DND-41 (cell line): Measurements from ENCODE around the gene NEU1.

Source experiments
- ATAC-seq: fragments of 200-7000 bp; cut with Tn5 transposase; 3 replicates; pipeline ENCODE4 v1.9.1; 2021; ENCODE audit warnings: low read depth; ENCODE audit not compliant: insufficient read depth
- DNase-seq: peaks from one replicate; pipeline ENCODE4 v3.0.0-alpha.2; 2020
- H2AFZ ChIP-seq: 2 replicates; pipeline ENCODE4 v1.6.0; 2012; ENCODE audit warnings: low read depth, low read length
- H3K27ac ChIP-seq: 2 replicates; pipeline ENCODE4 v1.5.1; 2012; ENCODE audit warnings: low read length, inconsistent platforms
- H3K27me3 ChIP-seq: fragments of 200-600 bp; sonication (generic); 2 replicates; pipeline ENCODE4 v1.6.0; 2012; ENCODE audit warnings: low read length, mild to moderate bottlenecking, inconsistent platforms; ENCODE audit not compliant: insufficient read depth, poor library complexity
- H3K36me3 ChIP-seq: 2 replicates; pipeline ENCODE4 v1.5.1; 2012; ENCODE audit warnings: low read length, inconsistent platforms; ENCODE audit not compliant: insufficient read depth
- H3K4me1 ChIP-seq: 2 replicates; pipeline ENCODE4 v1.5.1; 2012; ENCODE audit warnings: mild to moderate bottlenecking, low read length; ENCODE audit not compliant: insufficient read depth
- H3K4me2 ChIP-seq: 2 replicates; pipeline ENCODE4 v1.6.0; 2012; ENCODE audit warnings: mild to moderate bottlenecking, moderate library complexity, low read length, inconsistent platforms; ENCODE audit not compliant: insufficient read depth
- H3K4me3 ChIP-seq, 2 experiments: fragments of 200-600 bp in 1 of 2; shearing (Covaris generic) in 1 of 2; 2 replicates each; pipeline ENCODE4 v1.5.1; 2012 to 2016; ENCODE audit warnings: inconsistent platforms in 2 of 2, low read length in 2 of 2, mild to moderate bottlenecking in 2 of 2, low read depth in 1 of 2, moderate library complexity in 1 of 2
- H3K79me2 ChIP-seq: 2 replicates; pipeline ENCODE4 v1.6.0; 2012; ENCODE audit warnings: low read length, inconsistent platforms; ENCODE audit not compliant: insufficient read depth
- H3K9ac ChIP-seq: 2 replicates; pipeline ENCODE4 v1.6.0; 2012; ENCODE audit warnings: low read depth, mild to moderate bottlenecking, inconsistent platforms, low read length, moderate library complexity
- H3K9me3 ChIP-seq: 2 replicates; pipeline ENCODE4 v1.5.1; 2012; ENCODE audit warnings: low read length, moderate library complexity, mild to moderate bottlenecking, inconsistent platforms; ENCODE audit not compliant: insufficient read depth, severe bottlenecking
- H4K20me1 ChIP-seq: 2 replicates; pipeline ENCODE4 v1.6.0; 2012; ENCODE audit warnings: low read length; ENCODE audit not compliant: insufficient read depth
- EZH2 ChIP-seq: IDR thresholded peaks from 3 replicates; pipeline ENCODE4 v1.6.1; 2012; ENCODE audit warnings: borderline replicate concordance, low read depth, mild to moderate bottlenecking, moderate library complexity, low read length, inconsistent platforms; ENCODE audit not compliant: severe bottlenecking
- TF ChIP-seq, protein P1 (sequence below): IDR thresholded peaks from 2 replicates; pipeline ENCODE4 v1.5.1; 2012; ENCODE audit warnings: borderline replicate concordance, low read length, moderate library complexity, mild to moderate bottlenecking; ENCODE audit not compliant: poor library complexity, severe bottlenecking; ENCODE audit errors: extremely low read depth

Gene NEU1

GRCh38 chr6:31888276-31889258 lies 25.9 kb upstream of the NEU1 start:
- no peak overlapping the region for H3K9ac ChIP-seq
- no peak overlapping the region for H3K4me2 ChIP-seq
- no peak for TF ChIP-seq EZH2
- TF ChIP-seq, protein P1, sequence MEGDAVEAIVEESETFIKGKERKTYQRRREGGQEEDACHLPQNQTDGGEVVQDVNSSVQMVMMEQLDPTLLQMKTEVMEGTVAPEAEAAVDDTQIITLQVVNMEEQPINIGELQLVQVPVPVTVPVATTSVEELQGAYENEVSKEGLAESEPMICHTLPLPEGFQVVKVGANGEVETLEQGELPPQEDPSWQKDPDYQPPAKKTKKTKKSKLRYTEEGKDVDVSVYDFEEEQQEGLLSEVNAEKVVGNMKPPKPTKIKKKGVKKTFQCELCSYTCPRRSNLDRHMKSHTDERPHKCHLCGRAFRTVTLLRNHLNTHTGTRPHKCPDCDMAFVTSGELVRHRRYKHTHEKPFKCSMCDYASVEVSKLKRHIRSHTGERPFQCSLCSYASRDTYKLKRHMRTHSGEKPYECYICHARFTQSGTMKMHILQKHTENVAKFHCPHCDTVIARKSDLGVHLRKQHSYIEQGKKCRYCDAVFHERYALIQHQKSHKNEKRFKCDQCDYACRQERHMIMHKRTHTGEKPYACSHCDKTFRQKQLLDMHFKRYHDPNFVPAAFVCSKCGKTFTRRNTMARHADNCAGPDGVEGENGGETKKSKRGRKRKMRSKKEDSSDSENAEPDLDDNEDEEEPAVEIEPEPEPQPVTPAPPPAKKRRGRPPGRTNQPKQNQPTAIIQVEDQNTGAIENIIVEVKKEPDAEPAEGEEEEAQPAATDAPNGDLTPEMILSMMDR = peak; percentile 83
- H3K27me3 ChIP-seq = no peaks in the 10 kb centered on the region
- H3K4me1 ChIP-seq = no peaks in the 10 kb centered on the region
- peaks cover 20% of the 10 kb centered on the region; the same call in 1 of the 2 replicates for H4K20me1 ChIP-seq
- no peak overlapping the region for H3K4me3 ChIP-seq
- H3K79me2 ChIP-seq = 0 out of 2 replicates have a peak, but pooled peaks cover 4% of the 10 kb centered on the region
- no peaks in the 10 kb centered on the region for H3K9me3 ChIP-seq
- ATAC-seq (peak; percentile 69), DNase-seq (peak; percentile 48)
- H2AFZ ChIP-seq = no peak overlapping the region
- H3K36me3 ChIP-seq = peaks cover 90% of the 10 kb centered on the region
- no peak overlapping the region for H3K27ac ChIP-seq

GRCh38 chr6:31887173-31888007 lies 24.8 kb upstream of the NEU1 start:
- H3K4me2 ChIP-seq = no peak overlapping the region
- no peak overlapping the region for H3K27ac ChIP-seq
- DNase-seq (no peak), ATAC-seq (no peak)
- no peaks in the 10 kb centered on the region for H3K9me3 ChIP-seq
- H3K27me3 ChIP-seq = no peaks in the 10 kb centered on the region
- no peak overlapping the region for H2AFZ ChIP-seq
- peaks cover 90% of the 10 kb centered on the region for H3K36me3 ChIP-seq
- TF ChIP-seq, protein P1 = no peak
- TF ChIP-seq EZH2 = no peak
- H3K9ac ChIP-seq = no peak overlapping the region
- H3K4me1 ChIP-seq = no peaks in the 10 kb centered on the region
- peaks cover 29% of the 10 kb centered on the region; the same call in 1 of the 2 replicates for H4K20me1 ChIP-seq
- H3K4me3 ChIP-seq = no peak overlapping the region
- 0 out of 2 replicates have a peak, but pooled peaks cover 4% of the 10 kb centered on the region for H3K79me2 ChIP-seq

DNA sequence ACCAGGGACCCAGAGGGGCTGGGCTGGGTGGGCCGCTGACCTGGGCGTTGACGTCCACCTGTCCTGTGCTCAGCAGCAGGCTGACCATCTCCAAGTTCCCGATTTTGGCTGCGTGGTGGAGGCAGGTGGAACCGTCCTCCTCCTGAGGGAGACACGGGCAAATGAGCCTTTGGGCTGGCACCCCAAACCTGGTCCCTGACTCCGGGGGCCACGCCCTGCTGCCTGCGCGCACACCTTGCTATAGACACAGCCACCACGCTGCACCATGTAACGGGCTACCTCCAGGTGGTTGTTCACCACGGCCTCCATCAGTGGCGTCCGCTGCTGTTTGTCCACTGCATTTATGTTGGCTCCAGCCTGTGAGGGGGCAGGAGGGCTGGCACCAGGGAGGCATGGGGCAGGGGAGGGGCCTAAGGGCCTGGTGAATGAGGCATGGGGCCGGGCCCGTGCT lies 23.9 kb upstream of the NEU1 start:
- Histone ChIP-seq H3K4me1 (no peaks in the 10 kb centered on the region), H3K79me2 (0 out of 2 replicates have a peak, but pooled peaks cover 4% of the 10 kb centered on the region), H3K36me3 (peaks cover 88% of the 10 kb centered on the region), H4K20me1 (peaks cover 29% of the 10 kb centered on the region; the same call in 1 of the 2 replicates), H3K9ac (no peak overlapping the region), H3K4me3 (no peak overlapping the region), H2AFZ (no peak overlapping the region), H3K27ac (no peak overlapping the region), H3K4me2 (no peak overlapping the region), H3K9me3 (no peaks in the 10 kb centered on the region), H3K27me3 (no peaks in the 10 kb centered on the region)
- ATAC-seq = no peak
- no peak for TF ChIP-seq EZH2
- TF ChIP-seq, protein P1 = no peak
- no peak for DNase-seq
